A549 (cell line): ENCODE results near the gene RSL24D1. TPM values are rescaled to one million over a fixed set of nuclear protein-coding genes. Genes with fewer than 3 reads are reported as not detected.

Experiments
- ATAC-seq, 2 experiments: fragments of 200-7000 bp in 1 of 2; fragments of >200 bp in 1 of 2; cut with Nextera tagmentation in 1 of 2; cut with Tn5 transposase in 1 of 2; 3 replicates each; pipeline versions ENCODE4 v1.8.0 to v1.9.1; 2018 to 2020; ENCODE audit warnings: mild to moderate bottlenecking in 1 of 2, moderate library complexity in 1 of 2
- CTCF ChIA-PET: fragments of 300-600 bp; sonication (Branson Sonifier 250); formaldehyde crosslinking; extraction: SDS; loops from one replicate; lab custom pipeline; 2021; ENCODE audit warnings: antibody characterized with exemption, inconsistent platforms; lab: Yijun Ruan, JAX
- POLR2A ChIA-PET: fragments of 350-600 bp; formaldehyde crosslinking; extraction: SDS; loops from one replicate; lab custom pipeline; 2021; ENCODE audit warnings: antibody characterized with exemption, inconsistent platforms; lab: Yijun Ruan, JAX
- DNase-seq, 2 experiments: peaks; one replicate each; pipeline versions ENCODE4 v3.0.0 to v3.0.0-alpha.2; 2011 to 2016; ENCODE audit warnings: low read depth in 1 of 2, low spot score in 1 of 2
- FAIRE-seq: peaks from 2 replicates; lab custom pipeline; 2011; peaks lifted over from hg19 to GRCh38; lab: Jason Lieb, UNC
- H3K27ac ChIP-seq, 2 experiments: fragments of >200 bp; sonication (Bioruptor Twin); formaldehyde crosslinking; 3 replicates each; pipeline ENCODE4 v1.5.1; 2016 to 2017
- H3K4me1 ChIP-seq: fragments of >200 bp; sonication (Bioruptor Twin); formaldehyde crosslinking; 3 replicates; pipeline ENCODE4 v1.6.1; 2016
- H3K4me2 ChIP-seq: fragments of >200 bp; sonication (Bioruptor Twin); formaldehyde crosslinking; 3 replicates; pipeline ENCODE4 v1.6.1; 2016
- H3K4me3 ChIP-seq: fragments of >200 bp; sonication (Bioruptor Twin); formaldehyde crosslinking; 3 replicates; pipeline ENCODE4 v1.5.1; 2016
- H3K9me3 ChIP-seq: fragments of >200 bp; sonication (Bioruptor Twin); formaldehyde crosslinking; 3 replicates; pipeline ENCODE4 v1.6.1; 2016
- ATOH8 ChIP-seq: fragments of 250-450 bp; sonication (Bioruptor Pico); IDR thresholded peaks from 2 replicates; pipeline ENCODE4 v1.5.0; 2020; ENCODE audit warnings: low read depth, mild to moderate bottlenecking, moderate library complexity
- BHLHE40 ChIP-seq: IDR thresholded peaks from 2 replicates; pipeline ENCODE4 v1.6.1; 2012; ENCODE audit warnings: low read depth, low read length, inconsistent platforms
- CTCF ChIP-seq: fragments of >200 bp; sonication (Bioruptor Twin); formaldehyde crosslinking; IDR thresholded peaks from 3 replicates; pipeline ENCODE4 v1.5.1; 2016
- EHF ChIP-seq: fragments of 250-450 bp; sonication (Bioruptor Pico); IDR thresholded peaks from 2 replicates; pipeline ENCODE4 v1.5.0; 2020; ENCODE audit warnings: mild to moderate bottlenecking
- EP300 ChIP-seq, 2 experiments: fragments of >200 bp; sonication (Bioruptor Twin); formaldehyde crosslinking; IDR thresholded peaks; 2 replicates in 1 of 2; 3 replicates in 1 of 2; pipeline ENCODE4 v1.6.1; 2016 to 2017
- ESRRA ChIP-seq: fragments of 150-350 bp; IDR thresholded peaks from 2 replicates; pipeline ENCODE4 v1.6.1; 2014; ENCODE audit warnings: mild to moderate bottlenecking, low read length, borderline replicate concordance
- FOSB ChIP-seq: fragments of 250-450 bp; sonication (Bioruptor Pico); IDR thresholded peaks from 2 replicates; pipeline ENCODE4 v1.5.0; 2020; ENCODE audit warnings: mild to moderate bottlenecking, moderate library complexity
- HDAC2 ChIP-seq: fragments of 200-600 bp; sonication (generic); IDR thresholded peaks from 2 replicates; pipeline ENCODE4 v1.6.1; 2016
- HES2 ChIP-seq: fragments of >200 bp; sonication (Bioruptor Twin); formaldehyde crosslinking; IDR thresholded peaks from 2 replicates; pipeline ENCODE4 v1.6.1; 2016
- HOXB13 ChIP-seq: fragments of 250-450 bp; sonication (Bioruptor Pico); IDR thresholded peaks from 2 replicates; pipeline ENCODE4 v1.5.0; 2020; ENCODE audit warnings: low read depth, mild to moderate bottlenecking, moderate library complexity
- MAX ChIP-seq: IDR thresholded peaks from 2 replicates; pipeline ENCODE4 v1.6.1; 2012
- PHF8 ChIP-seq: fragments of 200-600 bp; sonication (generic); IDR thresholded peaks from 2 replicates; pipeline ENCODE4 v1.6.1; 2016; ENCODE audit warnings: low read depth, mild to moderate bottlenecking, antibody characterized with exemption, moderate library complexity, borderline replicate concordance
- POLR2AphosphoS2 ChIP-seq: conservative IDR thresholded peaks from 2 replicates; pipeline ENCODE4 v1.6.1; 2012; ENCODE audit warnings: low read length, improper control_type of control experiment, inconsistent platforms
- RAD21 ChIP-seq, 2 experiments: fragments of >200 bp in 1 of 2; sonication (Bioruptor Twin) in 1 of 2; formaldehyde crosslinking in 1 of 2; IDR thresholded peaks in 1 of 2; conservative IDR thresholded peaks in 1 of 2; 2 replicates in 1 of 2; 3 replicates in 1 of 2; pipeline ENCODE4 v1.6.1; 2012 to 2018; ENCODE audit warnings: inconsistent platforms in 1 of 2
- RFX5 ChIP-seq: fragments of 450-650 bp; IDR thresholded peaks from 2 replicates; pipeline ENCODE4 v1.7.1; 2014; ENCODE audit warnings: antibody characterized with exemption, mild to moderate bottlenecking, moderate library complexity
- TP53 ChIP-seq: fragments of 250-450 bp; sonication (Bioruptor Pico); IDR thresholded peaks from 2 replicates; pipeline ENCODE4 v1.5.0; 2021; ENCODE audit warnings: mild to moderate bottlenecking, moderate library complexity
- ZC3H11A ChIP-seq: fragments of 450-650 bp; IDR thresholded peaks from 2 replicates; pipeline ENCODE4 v1.6.1; 2014; ENCODE audit warnings: antibody characterized with exemption, mild to moderate bottlenecking
- WGBS: methylation state at CpG from one replicate; pipeline ENCODE4 v1.1.6; 2017; ENCODE audit errors: missing lambda C conversion rate; 5-methylcytosine and 5-hydroxymethylcytosine counted together
- polyA plus RNA-seq, 4 experiments: library from polyadenylated mRNA; depleted of rRNA in 3 of 4; stranded (reverse); fragments of >200 nt; fragmentation: RNase III in 1 of 4; extraction: RNeasy Plus Mini Kit Qiagen cat#74134 plus additional on column Dnase treatment in 1 of 4; gene quantifications; 2 replicates in 3 of 4; 3 replicates in 1 of 4; pipeline ENCODE4 v1.2.3, GENCODE V29; 2011 to 2017
- TF ChIP-seq, protein P1 (sequence below): fragments of 250-450 bp; sonication (Bioruptor Pico); IDR thresholded peaks from 2 replicates; pipeline ENCODE4 v1.5.0; 2021; ENCODE audit warnings: mild to moderate bottlenecking, moderate library complexity, borderline replicate concordance
- TF ChIP-seq, protein P2 (sequence below): fragments of 150-350 bp; IDR thresholded peaks from 2 replicates; pipeline ENCODE4 v1.6.1; 2014; ENCODE audit warnings: low read depth, mild to moderate bottlenecking, low read length

Gene RSL24D1
- polyA plus RNA-seq, 2 of the 4 experiments (the other 2 are of a cell fraction) = 104 to 257 TPM

GRCh38 chr15:55198706-55199105 lies 2.0 kb upstream of the RSL24D1 start:
- no peak for DNase-seq
- ChIA-PET POLR2A (no interaction called here), CTCF (interaction anchor here (0.9 to 2.7 kb wide), 2 partner anchors 17 to 237 kb away, joined by 3 to 14 read pairs; no protein-coding TSS in a partner anchor)
- peaks cover 27% of the 10 kb centered on the region for H3K4me1 ChIP-seq
- H3K4me2 ChIP-seq = no peak overlapping the region
- FAIRE-seq = no peak
- no peak for TF ChIP-seq HOXB13 (CRISPR knock-in tag)
- TF ChIP-seq, protein P1, sequence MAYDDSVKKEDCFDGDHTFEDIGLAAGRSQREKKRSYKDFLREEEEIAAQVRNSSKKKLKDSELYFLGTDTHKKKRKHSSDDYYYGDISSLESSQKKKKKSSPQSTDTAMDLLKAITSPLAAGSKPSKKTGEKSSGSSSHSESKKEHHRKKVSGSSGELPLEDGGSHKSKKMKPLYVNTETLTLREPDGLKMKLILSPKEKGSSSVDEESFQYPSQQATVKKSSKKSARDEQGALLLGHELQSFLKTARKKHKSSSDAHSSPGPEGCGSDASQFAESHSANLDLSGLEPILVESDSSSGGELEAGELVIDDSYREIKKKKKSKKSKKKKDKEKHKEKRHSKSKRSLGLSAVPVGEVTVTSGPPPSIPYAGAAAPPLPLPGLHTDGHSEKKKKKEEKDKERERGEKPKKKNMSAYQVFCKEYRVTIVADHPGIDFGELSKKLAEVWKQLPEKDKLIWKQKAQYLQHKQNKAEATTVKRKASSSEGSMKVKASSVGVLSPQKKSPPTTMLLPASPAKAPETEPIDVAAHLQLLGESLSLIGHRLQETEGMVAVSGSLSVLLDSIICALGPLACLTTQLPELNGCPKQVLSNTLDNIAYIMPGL (CRISPR knock-in tag) = no peak
- TF ChIP-seq HES2 = no peak
- no peak for TF ChIP-seq ESRRA
- no peak for TF ChIP-seq HDAC2
- no peak for TF ChIP-seq TP53 (CRISPR knock-in tag)
- TF ChIP-seq FOSB (CRISPR knock-in tag) = no peak
- no peak for TF ChIP-seq CTCF
- TF ChIP-seq, protein P2, sequence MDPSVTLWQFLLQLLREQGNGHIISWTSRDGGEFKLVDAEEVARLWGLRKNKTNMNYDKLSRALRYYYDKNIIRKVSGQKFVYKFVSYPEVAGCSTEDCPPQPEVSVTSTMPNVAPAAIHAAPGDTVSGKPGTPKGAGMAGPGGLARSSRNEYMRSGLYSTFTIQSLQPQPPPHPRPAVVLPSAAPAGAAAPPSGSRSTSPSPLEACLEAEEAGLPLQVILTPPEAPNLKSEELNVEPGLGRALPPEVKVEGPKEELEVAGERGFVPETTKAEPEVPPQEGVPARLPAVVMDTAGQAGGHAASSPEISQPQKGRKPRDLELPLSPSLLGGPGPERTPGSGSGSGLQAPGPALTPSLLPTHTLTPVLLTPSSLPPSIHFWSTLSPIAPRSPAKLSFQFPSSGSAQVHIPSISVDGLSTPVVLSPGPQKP = no peak
- no peak for TF ChIP-seq RFX5
- TF ChIP-seq EHF (CRISPR knock-in tag) = no peak
- no peak for TF ChIP-seq BHLHE40
- no peak for TF ChIP-seq PHF8
- WGBS = 53% methylated on average over 3 of the region's 3 CpGs
- no peaks in the 10 kb centered on the region for H3K9me3 ChIP-seq
- H3K4me3 ChIP-seq = no peak overlapping the region
- no peak for ATAC-seq
- H3K27ac ChIP-seq = no peak overlapping the region

GRCh38 chr15:55197719-55198118 lies 978 bp upstream of the RSL24D1 start:
- Histone ChIP-seq H3K4me2 (peak overlapping the region; percentile 96), H3K4me3 (peak overlapping the region; percentile 69), H3K4me1 (peaks cover 34% of the 10 kb centered on the region), H3K9me3 (no peaks in the 10 kb centered on the region), H3K27ac (peak overlapping the region; percentile 92)
- WGBS = 65% methylated on average over 4 of the region's 4 CpGs
- CTCF ChIA-PET = interaction anchor here (0.9 to 2.7 kb wide), 8 partner anchors 10 to 238 kb away, joined by 3 to 14 read pairs (median 3); no protein-coding TSS in a partner anchor
- ATAC-seq = peak in 1 of 2 experiments; percentile 1; a peak in 1 of 6 replicates
- TF ChIP-seq HES2 (no peak), ATOH8 (CRISPR knock-in tag) (no peak), POLR2AphosphoS2 (no peak), ZC3H11A (no peak), CTCF (no peak), RAD21 (conservative IDR thresholded peaks at IDR 0.05 in 1 of 2, IDR thresholded peaks at IDR 0.05 in 1 of 2) (no peak), EP300 (IDR thresholded peaks at IDR 0.05) (no peak), MAX (no peak)
- FAIRE-seq = no peak
- POLR2A ChIA-PET = interaction anchor here (0.9 to 2.4 kb wide), 6 partner anchors 9 to 1235 kb away, joined by 3 to 17 read pairs (median 4); no protein-coding TSS in a partner anchor
- no peak for DNase-seq
